Effector memory CD8-positive, alpha-beta T cell (primary cell): ENCODE data around the gene ALKBH4.
"Not testable (repeated sequence)": the region's sequence is repeated elsewhere in the genome, so short reads cannot be mapped to it uniquely, and the experiment has no call there.

Experiments used
- ATAC-seq: fragments of 150-1000 bp; cut with Tn5 transposase; replicated peaks from 2 replicates; pipeline ENCODE4 v1.10.0; 2021; ENCODE audit warnings: mild to moderate bottlenecking, moderate library complexity
- DNase-seq, 3 experiments: peaks; one replicate each; pipeline ENCODE4 v3.0.0; 2021
- H3K27ac Mint-ChIP-seq, 2 donors: one replicate each; pipeline ENCODE4 v1.8.0; 2022; ENCODE audit warnings: mild to moderate bottlenecking in 2 of 2, mixed read lengths in 2 of 2, moderate library complexity in 2 of 2
- H3K27me3 Mint-ChIP-seq, 2 donors: one replicate each; pipeline ENCODE4 v1.8.0; 2022; ENCODE audit warnings: mixed read lengths in 2 of 2
- H3K36me3 Mint-ChIP-seq: one replicate; pipeline ENCODE4 v1.8.0; 2022; ENCODE audit warnings: mild to moderate bottlenecking, moderate library complexity, mixed read lengths; ENCODE audit not compliant: insufficient read depth
- H3K4me1 Mint-ChIP-seq, 2 donors: one replicate each; pipeline ENCODE4 v1.8.0; 2022; ENCODE audit warnings: low read depth in 2 of 2, mixed read lengths in 2 of 2
- H3K4me3 Mint-ChIP-seq, 2 donors: one replicate each; pipeline ENCODE4 v1.8.0; 2022; ENCODE audit warnings: mild to moderate bottlenecking in 2 of 2, mixed read lengths in 2 of 2, moderate library complexity in 2 of 2
- H3K9me3 Mint-ChIP-seq, 2 donors: one replicate each; pipeline ENCODE4 v1.8.0; 2022; ENCODE audit warnings: mixed read lengths in 2 of 2
- total RNA-seq, 9 experiments: gene quantifications; one replicate each; lab custom pipeline; 2026; lab: John Stamatoyannopoulos, UW

ALKBH4 gene, protein sequence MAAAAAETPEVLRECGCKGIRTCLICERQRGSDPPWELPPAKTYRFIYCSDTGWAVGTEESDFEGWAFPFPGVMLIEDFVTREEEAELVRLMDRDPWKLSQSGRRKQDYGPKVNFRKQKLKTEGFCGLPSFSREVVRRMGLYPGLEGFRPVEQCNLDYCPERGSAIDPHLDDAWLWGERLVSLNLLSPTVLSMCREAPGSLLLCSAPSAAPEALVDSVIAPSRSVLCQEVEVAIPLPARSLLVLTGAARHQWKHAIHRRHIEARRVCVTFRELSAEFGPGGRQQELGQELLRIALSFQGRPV
- total RNA-seq = 2.5 to 14.7 (median 13.2) reads per million in 9 experiments

GRCh38 chr7:102464577-102465280 lies at the start of gene ALKBH4, which contains the start of gene LRWD1:
TSS of gene ALKBH4 (minus strand) at chr7:102464863. CDS start at chr7:102464836, 27 bp downstream.
TSS of gene LRWD1 (plus strand) at chr7:102464984. CDS start at chr7:102465081, 97 bp downstream.
- no peaks in the 10 kb centered on the region for H3K27me3 Mint-ChIP-seq
- no peaks in the 10 kb centered on the region for H3K9me3 Mint-ChIP-seq
- peaks cover 18% of the 10 kb centered on the region for H3K36me3 Mint-ChIP-seq
- H3K4me3 Mint-ChIP-seq = peak within 1 kb of the TSS; percentile 87 to 88
- peak within 1 kb of the TSS; percentile 56 to 91 for H3K27ac Mint-ChIP-seq
- peak; percentile 91 to 93 (median 91) for DNase-seq
- peak; percentile 97 for ATAC-seq
- peaks cover 27 to 32% of the 10 kb centered on the region in 2 donors for H3K4me1 Mint-ChIP-seq

DNA sequence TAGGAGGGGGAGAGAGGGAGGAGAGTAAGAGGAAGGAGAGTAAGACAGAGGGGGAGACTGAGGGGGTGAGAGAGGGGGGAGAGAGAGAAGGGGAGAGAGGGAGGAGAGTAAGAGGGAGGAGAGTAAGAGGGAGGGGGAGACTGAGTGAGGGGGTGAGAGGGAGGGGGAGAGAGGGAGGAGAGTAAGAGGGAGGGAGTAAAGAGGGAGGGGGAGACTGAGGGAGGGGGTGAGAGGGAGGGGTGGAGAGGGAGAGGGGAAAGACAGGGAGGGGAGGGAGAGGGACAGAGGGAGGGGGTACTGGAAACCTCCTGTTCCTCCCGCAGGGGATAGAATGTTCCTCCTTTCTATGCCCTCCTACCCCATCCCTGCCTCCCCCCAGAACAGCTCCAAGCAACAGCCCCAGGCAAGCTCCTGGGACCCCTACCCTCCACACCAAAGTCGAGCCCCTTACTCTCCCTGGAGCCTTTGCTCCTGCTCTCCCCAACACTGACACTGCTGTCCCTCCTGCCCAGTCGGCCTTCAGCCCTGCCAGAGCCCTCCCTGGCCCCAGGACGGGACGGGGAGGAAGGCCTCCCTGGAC lies 48.1 kb upstream of the ALKBH4 start:
- not testable (repeated sequence) for H3K9me3 Mint-ChIP-seq, ATAC-seq, DNase-seq, H3K36me3 Mint-ChIP-seq, H3K27ac Mint-ChIP-seq, H3K4me1 Mint-ChIP-seq, H3K27me3 Mint-ChIP-seq
- H3K4me3 Mint-ChIP-seq = peak overlapping the region; percentile 6 to 35

- H3K9me3 Mint-ChIP-seq, H3K36me3 Mint-ChIP-seq, DNase-seq, H3K27ac Mint-ChIP-seq, H3K4me1 Mint-ChIP-seq, H3K27me3 Mint-ChIP-seq: not testable (repeated sequence)
- ATAC-seq = peak; percentile 71
- peak overlapping the region; percentile 6 to 35 for H3K4me3 Mint-ChIP-seq
Measured at GRCh38 chr7:102511860-102512522, 47.3 kb upstream of the ALKBH4 start.

- H3K4me3 Mint-ChIP-seq, H3K4me1 Mint-ChIP-seq, H3K27me3 Mint-ChIP-seq, H3K27ac Mint-ChIP-seq, H3K36me3 Mint-ChIP-seq, DNase-seq, H3K9me3 Mint-ChIP-seq, ATAC-seq: not testable (repeated sequence)
Measured at GRCh38 chr7:102510575-102510974, 45.9 kb upstream of the ALKBH4 start.

DNA sequence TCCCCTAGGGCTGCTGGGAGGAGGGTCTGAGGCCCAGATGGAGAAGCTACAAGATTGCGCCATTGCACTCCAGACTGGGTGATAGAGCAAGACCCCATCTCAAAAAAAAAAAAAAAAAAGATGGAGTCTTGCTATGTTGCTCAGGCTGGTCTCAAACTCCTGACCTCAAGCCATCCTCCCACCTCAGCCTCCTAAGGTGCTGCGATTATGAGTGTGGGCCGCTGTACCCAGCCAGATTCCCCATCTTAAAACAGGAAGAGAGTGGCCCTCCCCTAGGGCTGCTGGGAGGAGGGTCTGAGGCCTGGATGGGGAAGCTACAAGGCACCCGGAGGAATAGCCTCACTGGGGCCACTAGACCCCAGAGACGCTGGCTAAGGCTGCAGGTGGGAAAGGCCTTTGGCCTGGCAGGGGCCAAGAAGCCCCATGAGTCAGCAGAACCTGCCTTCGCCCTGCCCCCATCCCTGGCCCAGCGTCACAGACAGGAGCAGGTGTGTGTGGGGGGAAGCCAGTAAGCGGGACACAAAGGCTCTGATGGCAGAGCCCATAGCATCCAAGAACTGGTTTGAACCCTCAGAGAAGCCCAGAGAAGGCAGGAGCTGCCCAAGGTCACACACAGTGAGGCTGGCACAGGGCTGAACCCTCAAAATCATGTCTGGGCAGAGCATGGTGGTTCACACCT lies 42.9 kb upstream of the ALKBH4 start:
- H3K36me3 Mint-ChIP-seq, H3K4me1 Mint-ChIP-seq, DNase-seq, H3K4me3 Mint-ChIP-seq, H3K27ac Mint-ChIP-seq, ATAC-seq, H3K9me3 Mint-ChIP-seq, H3K27me3 Mint-ChIP-seq: not testable (repeated sequence)

DNA sequence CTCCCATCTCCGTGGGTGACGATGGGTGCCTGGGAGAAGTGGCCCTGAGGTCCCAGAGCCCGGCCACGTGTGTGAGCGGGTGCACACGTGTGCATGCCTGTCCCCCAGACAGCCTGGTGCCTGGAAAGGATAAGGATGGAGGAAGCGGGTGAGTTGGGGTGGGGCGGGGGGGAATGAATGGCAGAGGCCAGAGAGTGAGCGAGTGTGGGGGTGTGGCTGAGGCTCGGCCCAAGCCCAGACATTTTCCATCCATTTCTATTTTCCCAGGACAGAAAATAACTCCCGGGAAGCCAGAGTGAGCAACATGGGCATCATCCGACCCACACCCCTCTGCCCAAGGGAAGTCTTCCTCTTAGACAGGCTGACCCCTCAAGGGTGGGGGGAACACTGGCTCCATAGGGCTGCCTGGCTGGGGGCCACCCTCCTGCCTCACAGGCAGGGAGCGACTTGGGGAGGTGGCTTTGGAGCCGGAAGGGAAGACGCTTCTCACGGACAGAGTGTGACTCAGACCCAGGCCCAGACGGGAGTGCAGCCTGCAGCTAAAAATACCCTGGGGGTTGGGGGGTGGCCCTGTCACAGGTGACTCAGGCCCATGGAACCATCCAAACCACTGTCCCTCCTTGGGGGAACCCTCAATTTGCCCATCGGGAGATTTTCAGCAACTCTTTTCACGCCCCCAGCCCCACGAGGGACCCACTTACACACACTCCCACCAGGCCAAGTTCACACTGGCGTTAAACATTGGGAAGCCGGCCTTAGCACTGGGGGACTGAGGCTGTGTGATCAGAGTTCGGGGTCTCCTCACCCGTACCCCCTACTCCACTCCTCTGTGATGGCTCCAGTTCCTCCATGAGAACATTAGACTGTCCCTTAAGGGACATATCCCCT lies 40.9 kb upstream of the ALKBH4 start:
- not testable (repeated sequence) for ATAC-seq, H3K27ac Mint-ChIP-seq, H3K36me3 Mint-ChIP-seq, H3K4me1 Mint-ChIP-seq, H3K27me3 Mint-ChIP-seq, DNase-seq, H3K4me3 Mint-ChIP-seq, H3K9me3 Mint-ChIP-seq

DNA sequence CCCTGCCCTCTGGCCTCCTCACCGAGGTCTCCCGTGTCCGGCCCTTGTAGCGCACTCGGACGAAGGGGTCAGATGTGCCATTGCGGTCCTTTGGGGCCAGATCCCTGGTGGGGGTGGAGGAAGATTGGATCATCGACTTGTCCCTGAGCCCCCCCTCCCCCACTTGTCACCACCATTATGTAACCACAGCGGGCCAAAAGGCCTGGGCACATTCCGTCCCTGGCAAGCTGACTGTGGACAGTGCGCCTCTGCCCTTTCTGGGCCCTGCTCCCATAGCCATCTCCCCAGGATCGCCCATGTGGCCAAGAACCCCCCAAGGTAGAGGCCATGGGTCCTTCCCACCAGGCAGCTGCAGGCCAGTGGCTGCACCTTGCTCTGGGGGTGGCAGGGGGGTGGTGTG lies 38.5 kb upstream of the ALKBH4 start:
- not testable (repeated sequence) for H3K9me3 Mint-ChIP-seq

DNA sequence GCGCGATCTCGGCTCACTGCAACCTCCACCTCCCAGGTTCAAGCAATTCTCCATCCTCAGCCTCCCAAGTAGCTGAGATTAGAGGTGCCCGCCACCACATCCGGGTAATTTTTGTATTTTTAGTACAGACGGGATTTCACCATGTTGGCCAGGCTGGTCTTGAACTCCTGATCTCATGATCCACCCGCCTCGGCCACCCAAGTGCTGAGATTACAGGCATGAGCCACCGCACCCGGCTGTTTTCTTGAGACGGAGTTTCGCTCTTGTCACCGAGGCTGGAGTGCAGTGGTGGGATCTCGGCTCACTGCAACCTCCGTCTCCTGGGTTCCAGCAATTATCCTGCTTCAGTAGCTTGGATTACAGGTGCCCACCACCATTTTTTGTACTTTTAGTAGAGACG lies 33.7 kb upstream of the ALKBH4 start:
- H3K4me3 Mint-ChIP-seq, ATAC-seq, H3K27ac Mint-ChIP-seq, H3K9me3 Mint-ChIP-seq, DNase-seq, H3K27me3 Mint-ChIP-seq, H3K4me1 Mint-ChIP-seq, H3K36me3 Mint-ChIP-seq: not testable (repeated sequence)

More for the DNA sequence above, 38.5 kb upstream of the ALKBH4 start:
- H3K4me1 Mint-ChIP-seq, H3K36me3 Mint-ChIP-seq, ATAC-seq, H3K27ac Mint-ChIP-seq, H3K27me3 Mint-ChIP-seq, H3K4me3 Mint-ChIP-seq, DNase-seq: not testable (repeated sequence)

- not testable (repeated sequence) for H3K27ac Mint-ChIP-seq, H3K4me3 Mint-ChIP-seq, H3K4me1 Mint-ChIP-seq, DNase-seq, H3K27me3 Mint-ChIP-seq, H3K9me3 Mint-ChIP-seq, H3K36me3 Mint-ChIP-seq, ATAC-seq
Measured at GRCh38 chr7:102497308-102497707, 32.6 kb upstream of the ALKBH4 start.

- not testable (repeated sequence) for H3K27ac Mint-ChIP-seq, H3K4me1 Mint-ChIP-seq, H3K9me3 Mint-ChIP-seq, ATAC-seq, H3K4me3 Mint-ChIP-seq, H3K27me3 Mint-ChIP-seq, DNase-seq, H3K36me3 Mint-ChIP-seq
Measured at GRCh38 chr7:102496861-102497260, 32.2 kb upstream of the ALKBH4 start.

- H3K36me3 Mint-ChIP-seq, H3K9me3 Mint-ChIP-seq, H3K27ac Mint-ChIP-seq, H3K27me3 Mint-ChIP-seq, H3K4me1 Mint-ChIP-seq, DNase-seq, H3K4me3 Mint-ChIP-seq: not testable (repeated sequence)
- ATAC-seq = peak; percentile 78
Measured at GRCh38 chr7:102494473-102495149, 29.9 kb upstream of the ALKBH4 start.

- DNase-seq = peak in 1 of 3 experiments; percentile 43
- H3K4me3 Mint-ChIP-seq = not testable (repeated sequence)
Measured at GRCh38 chr7:102494026-102494425, 29.4 kb upstream of the ALKBH4 start.

More at GRCh38 chr7:102494026-102494425, 29.4 kb upstream of the ALKBH4 start:
- not testable (repeated sequence) for H3K9me3 Mint-ChIP-seq, H3K27me3 Mint-ChIP-seq, H3K27ac Mint-ChIP-seq, H3K4me1 Mint-ChIP-seq, H3K36me3 Mint-ChIP-seq
- peak; percentile 2 for ATAC-seq
